CD4-positive, alpha-beta T cell treated with Interferon gamma for 1 hour (primary cell): ENCODE results near the gene PRDM4.
A peak's percentile ranks its signal among the peaks of the same experiment; 100 is the strongest.

Source experiments
- DNase-seq: peaks from one replicate; pipeline ENCODE4 v3.0.0-alpha.2; 2020

The PRDM4 gene

GRCh38 chr12:107760809-107761501 is at the start of gene PRDM4:
TSS of gene PRDM4 (minus strand) at chr12:107761137. CDS start at chr12:107760515, 622 bp downstream.
- peak; percentile 94 for DNase-seq

GRCh38 chr12:107807471-107808150 is 46.7 kb upstream of the PRDM4 start:
- no peak for DNase-seq

- no peak for DNase-seq
Measured at GRCh38 chr12:107805488-107806180, 44.7 kb upstream of the PRDM4 start.

- DNase-seq = no peak
Measured at GRCh38 chr12:107803092-107803491, 42.2 kb upstream of the PRDM4 start.

- no peak for DNase-seq
Measured at GRCh38 chr12:107801150-107801549, 40.2 kb upstream of the PRDM4 start.

GRCh38 chr12:107798580-107798979 is 37.6 kb upstream of the PRDM4 start:
- no peak for DNase-seq

- no peak for DNase-seq
Measured at GRCh38 chr12:107794451-107794850, 33.5 kb upstream of the PRDM4 start.

- no peak for DNase-seq
Measured at GRCh38 chr12:107791465-107792089, 30.6 kb upstream of the PRDM4 start.

- DNase-seq = no peak
Measured at GRCh38 chr12:107788690-107789458, 27.9 kb upstream of the PRDM4 start.

- DNase-seq = no peak
Measured at GRCh38 chr12:107788281-107788680, 27.3 kb upstream of the PRDM4 start.

GRCh38 chr12:107783406-107784376 is 22.8 kb upstream of the PRDM4 start:
- DNase-seq = no peak

- no peak for DNase-seq
Measured at GRCh38 chr12:107782067-107782466, 21.1 kb upstream of the PRDM4 start.

GRCh38 chr12:107780298-107780697 is 19.4 kb upstream of the PRDM4 start:
- DNase-seq = no peak

- DNase-seq = no peak
Measured at GRCh38 chr12:107779077-107779831, 18.3 kb upstream of the PRDM4 start.

GRCh38 chr12:107778383-107779025 is 17.6 kb upstream of the PRDM4 start:
- DNase-seq = no peak

- DNase-seq = no peak
Measured at GRCh38 chr12:107776171-107776570, 15.2 kb upstream of the PRDM4 start.

GRCh38 chr12:107775093-107775721 is 14.3 kb upstream of the PRDM4 start:
- no peak for DNase-seq

GRCh38 chr12:107774349-107775029 is 13.6 kb upstream of the PRDM4 start, which contains the start of gene ASCL4:
TSS of gene ASCL4 (plus strand) at chr12:107774704. CDS start at chr12:107775219, 515 bp downstream.
- DNase-seq = no peak

GRCh38 chr12:107767466-107767865 is 6.5 kb upstream of the PRDM4 start:
- DNase-seq = no peak
